ENCODE data around the gene CZIB. TPM values are rescaled to one million over a fixed set of nuclear protein-coding genes. Genes with fewer than 3 reads are reported as not detected.

CZIB gene
- total RNA-seq, 1 experiment from 2014 or later = 43.1 TPM

- TF ChIP-seq ZBTB33 (IDR thresholded peaks at IDR 0.05; ENCODE audit: extremely low read depth, insufficient replicate concordance, low read length) (no peak), YY1 (IDR thresholded peaks at IDR 0.05; ENCODE audit: extremely low read depth, insufficient replicate concordance, low read depth, low read length) (no peak), ZFX (IDR thresholded peaks at IDR 0.05) (no peak), ELF1 (IDR thresholded peaks at IDR 0.05; ENCODE audit: borderline replicate concordance, low read depth) (no peak)
Observed at GRCh38 chr1:53166912-53167311, 53.5 kb downstream of the CZIB start (continued).

GRCh38 chr1:53166366-53166765 is 54.1 kb downstream of the CZIB start:
- CTCF ChIA-PET = interaction anchor here (0.9 kb wide), 1 partner anchor 14 kb away, joined by 3 read pairs; no protein-coding TSS in a partner anchor
- DNase-seq (ENCODE audit: low read depth, low spot score) (no peak), ATAC-seq (no peak)
- no TSS peak for BruUV-seq (replicated peaks)
- no peak for TF ChIP-seq RAD21 (IDR thresholded peaks at IDR 0.05; ENCODE audit: low read depth)
- TF ChIP-seq ZFX (IDR thresholded peaks at IDR 0.05) = no peak
- no peak for TF ChIP-seq TCF7L2 (IDR thresholded peaks at IDR 0.05; ENCODE audit: borderline replicate concordance, extremely low read depth, insufficient read depth, insufficient read length)
- TF ChIP-seq POLR2AphosphoS5 (IDR thresholded peaks at IDR 0.05; ENCODE audit: low read depth, low read length) = no peak
- TF ChIP-seq CEBPB (IDR thresholded peaks at IDR 0.05; ENCODE audit: low read depth) = no peak
- no peak for TF ChIP-seq ZBTB33 (IDR thresholded peaks at IDR 0.05; ENCODE audit: extremely low read depth, insufficient replicate concordance, low read length)
- no peak for TF ChIP-seq CTCF (IDR thresholded peaks at IDR 0.05 in 2 of 3, conservative IDR thresholded peaks at IDR 0.05 in 1 of 3; ENCODE audit: borderline replicate concordance in 1 of 3, insufficient read depth in 1 of 3, low read depth in 2 of 3, low read length in 2 of 3)
- no peak for TF ChIP-seq ZNF274 (IDR thresholded peaks at IDR 0.05; ENCODE audit: low read depth, low read length)
- TF ChIP-seq EGR1 (IDR thresholded peaks at IDR 0.05; ENCODE audit: low read depth) = no peak
- TF ChIP-seq SIN3A (IDR thresholded peaks at IDR 0.05; ENCODE audit: low read depth) = no peak
- no peak for TF ChIP-seq POLR2A (IDR thresholded peaks at IDR 0.05; ENCODE audit: borderline replicate concordance, extremely low read depth, insufficient read depth, insufficient read length)
- H3K9ac ChIP-seq (ENCODE audit: low read length) = no peak overlapping the region
- H3K27me3 ChIP-seq (ENCODE audit: insufficient read depth, low read length) = no peaks in the 10 kb centered on the region
- intact Hi-C loops (cut with micrococcal nuclease) = no loop called here
- no peaks in the 10 kb centered on the region for H3K9me2 ChIP-seq (ENCODE audit: insufficient read depth)
- RAD21 ChIA-PET (ENCODE audit: low non-redundant PET in 1 of 2, low total read pairs in 2 of 2, uncharacterized antibody in 2 of 2, unreplicated experiment in 2 of 2) = no interaction called here
- POLR2A ChIA-PET = no interaction called here
- H3K36me3 ChIP-seq (ENCODE audit: control insufficient read depth in 1 of 2, insufficient read depth in 2 of 2, low read length in 2 of 2) = no peaks in the 10 kb centered on the region
- no peaks in the 10 kb centered on the region for H4K20me1 ChIP-seq (ENCODE audit: insufficient read depth)
- H3K9me3 ChIP-seq (ENCODE audit: control insufficient read depth in 1 of 2, insufficient read depth in 1 of 2, low read depth in 1 of 2, low read length in 2 of 2) = no peaks in the 10 kb centered on the region
- H3K4me2 ChIP-seq (ENCODE audit: low read length) = no peak overlapping the region
- H3K4me1 ChIP-seq (ENCODE audit: control insufficient read depth in 1 of 2, insufficient read depth in 2 of 2, low read length in 2 of 2) = no peaks in the 10 kb centered on the region
- no peak overlapping the region for H3K4me3 ChIP-seq (replicated peaks in 1 of 2; ENCODE audit: low read depth in 1 of 2, low read length in 2 of 2)
- H3K27ac ChIP-seq (ENCODE audit: low read depth, low read length) = no peak overlapping the region
- H2AFZ ChIP-seq (ENCODE audit: low read depth, low read length, poor library complexity, severe bottlenecking) = no peak overlapping the region
- H3K79me2 ChIP-seq (ENCODE audit: insufficient read depth, low read length) = no peaks in the 10 kb centered on the region

Measured in HCT116 (cell line).